DMS153 treated with DMSO at 0.1 percent for 48 hours (cell line): Measurements from ENCODE around the gene LZIC.
"Not testable (repeated sequence)": the region's sequence is repeated elsewhere in the genome, so short reads cannot be mapped to it uniquely, and the experiment has no call there.

Experiments used
- DNase-seq: peaks from one replicate; lab custom pipeline; 2025; ENCODE audit not compliant: unreplicated experiment; lab: John Stamatoyannopoulos, UW

Gene LZIC

GRCh38 chr1:9942939-9943788, at the start of gene LZIC, which contains the start of gene NMNAT1:
LZIC (minus strand) TSS chr1:9943391; CDS start chr1:9936619, 6,772 bp downstream.
NMNAT1 (plus strand) TSS chr1:9943475; CDS start chr1:9972074, 28,599 bp downstream.
- DNase-seq: peak; percentile 91

DNA sequence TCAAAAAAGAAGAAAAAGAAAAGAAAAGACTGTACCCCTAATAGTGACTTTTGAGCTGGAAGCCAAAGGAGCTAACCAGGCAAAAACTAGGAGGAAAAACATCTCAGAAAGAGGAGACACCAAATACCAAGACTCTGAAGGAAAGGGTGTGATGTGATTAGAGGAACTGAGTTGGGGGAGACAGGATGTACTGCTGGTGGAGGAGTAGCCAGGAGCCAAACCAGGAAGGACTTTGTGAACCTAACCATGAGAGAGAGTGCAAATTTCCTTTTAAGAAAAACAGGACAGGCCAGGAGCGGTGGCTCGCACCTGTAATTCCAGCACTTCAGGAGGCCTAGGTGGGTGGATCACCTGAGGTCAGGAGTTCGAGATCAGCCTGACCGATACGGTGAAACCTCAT, 49.7 kb upstream of the LZIC start:
- DNase-seq: no peak

DNA sequence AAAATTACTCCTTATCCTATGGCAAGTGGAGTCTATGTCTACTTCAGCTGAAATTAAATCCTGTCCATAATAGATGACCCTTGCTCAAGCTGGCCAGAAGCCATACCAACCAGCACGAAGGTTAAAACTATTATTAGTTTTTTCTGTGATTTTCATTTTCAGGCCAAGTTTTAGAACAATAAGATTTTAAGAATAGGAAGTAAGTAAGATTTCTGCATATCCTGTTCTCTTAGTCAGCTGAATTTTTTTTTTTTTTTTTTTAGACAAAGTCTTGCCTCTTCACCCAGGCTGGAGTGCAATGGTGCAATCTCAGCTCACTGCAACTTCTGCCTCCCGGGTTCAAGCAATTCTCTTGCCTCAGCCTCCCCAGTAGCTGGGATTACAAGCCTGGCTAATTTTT, 47.8 kb upstream of the LZIC start:
- DNase-seq: no peak

- no peak for DNase-seq
These were observed 46.6 kb upstream of the LZIC start for GRCh38 chr1:9989773-9990172.

GRCh38 chr1:9985001-9985400, 41.8 kb upstream of the LZIC start:
- DNase-seq: peak; percentile 36

DNA sequence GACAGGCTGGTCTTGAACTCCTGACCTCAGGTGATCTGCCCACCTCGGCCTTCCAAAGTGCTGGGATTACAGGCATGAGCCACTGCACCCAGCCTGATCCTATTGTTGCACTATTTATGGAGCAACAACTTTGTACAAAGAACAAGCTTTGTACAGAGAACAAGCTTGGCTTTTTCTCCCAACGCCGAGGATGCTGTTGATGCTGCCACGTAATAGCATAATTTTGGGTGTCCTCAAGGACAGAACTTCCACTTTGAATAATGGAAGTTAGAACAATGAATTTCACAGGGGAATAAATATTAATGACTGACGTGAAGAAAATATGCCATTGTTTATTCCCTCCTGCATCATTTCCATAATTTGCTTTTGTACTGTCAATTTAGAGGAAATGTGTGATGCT, 41.1 kb upstream of the LZIC start:
- DNase-seq: no peak

GRCh38 chr1:9960706-9961562, 17.7 kb upstream of the LZIC start:
- DNase-seq: peak; percentile 86

GRCh38 chr1:9960011-9960410, 16.8 kb upstream of the LZIC start:
- no peak for DNase-seq

DNA sequence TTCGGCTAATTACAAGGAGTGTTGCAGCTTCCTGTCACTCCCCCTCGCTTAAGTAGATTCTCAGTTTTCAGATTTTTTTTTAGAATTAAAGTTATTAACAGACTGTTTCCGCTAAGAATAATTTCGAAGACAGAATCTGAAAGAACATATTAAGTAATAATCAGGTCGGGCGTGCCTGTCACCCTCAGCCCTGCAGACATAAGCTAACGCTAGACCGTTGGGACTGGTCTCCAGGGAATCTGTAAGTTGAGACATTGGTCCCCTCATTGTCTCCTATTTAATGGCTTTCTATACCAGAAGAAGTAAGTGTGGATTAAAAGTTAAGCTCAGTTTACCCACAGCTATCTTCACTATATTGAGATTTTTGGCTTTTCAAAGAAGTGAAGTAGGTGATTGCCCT, 14.5 kb upstream of the LZIC start:
- no peak for DNase-seq

DNA sequence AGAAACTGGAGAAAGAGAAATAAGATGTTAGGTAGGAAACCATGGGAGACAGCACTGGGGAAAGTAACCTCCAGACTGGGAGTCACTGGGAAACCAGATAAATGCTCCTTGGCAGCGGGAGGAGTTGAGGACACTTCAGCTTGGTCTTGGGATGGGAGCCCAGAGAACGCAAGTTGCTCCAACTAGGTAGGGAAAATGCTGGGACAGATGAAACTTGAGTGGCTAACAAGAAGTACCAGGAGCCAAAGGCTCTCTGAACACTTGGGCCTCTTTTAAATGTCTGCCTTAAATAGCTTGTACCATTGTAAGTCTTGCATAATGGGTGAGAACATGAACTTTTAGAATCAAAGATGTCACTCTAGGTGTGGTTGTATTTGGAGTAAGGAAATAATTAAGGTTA, 3.1 kb upstream of the LZIC start:
- DNase-seq: no peak

DNA sequence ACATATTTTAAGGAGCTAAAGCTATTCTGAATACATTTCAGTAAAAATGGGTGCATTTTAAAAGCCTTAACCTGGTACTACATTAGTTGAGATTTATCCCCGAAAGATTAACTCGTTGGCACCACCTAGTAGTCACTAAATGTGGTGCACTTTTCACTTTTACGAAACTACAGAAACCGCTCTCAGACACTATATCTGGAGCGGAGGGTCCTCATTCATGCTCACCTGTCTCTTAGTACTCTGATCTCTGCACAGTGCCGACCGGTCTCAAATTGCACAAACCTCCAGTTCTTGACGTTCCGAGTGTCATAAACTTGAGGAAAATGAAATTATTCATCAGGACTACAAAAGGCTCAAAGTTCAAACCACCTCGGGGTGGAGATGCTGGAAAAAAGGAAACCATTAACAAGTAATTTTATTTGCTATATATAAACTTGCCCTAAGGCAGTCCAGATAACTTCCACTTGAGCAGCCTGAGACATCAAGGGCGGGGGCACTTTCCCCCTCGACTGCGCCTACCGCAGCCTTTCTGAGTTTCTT, 722 bp downstream of the LZIC start:
- DNase-seq: peak; percentile 31

- peak; percentile 37 for DNase-seq
These were observed 13.5 kb downstream of the LZIC start for GRCh38 chr1:9929431-9930385.

DNA sequence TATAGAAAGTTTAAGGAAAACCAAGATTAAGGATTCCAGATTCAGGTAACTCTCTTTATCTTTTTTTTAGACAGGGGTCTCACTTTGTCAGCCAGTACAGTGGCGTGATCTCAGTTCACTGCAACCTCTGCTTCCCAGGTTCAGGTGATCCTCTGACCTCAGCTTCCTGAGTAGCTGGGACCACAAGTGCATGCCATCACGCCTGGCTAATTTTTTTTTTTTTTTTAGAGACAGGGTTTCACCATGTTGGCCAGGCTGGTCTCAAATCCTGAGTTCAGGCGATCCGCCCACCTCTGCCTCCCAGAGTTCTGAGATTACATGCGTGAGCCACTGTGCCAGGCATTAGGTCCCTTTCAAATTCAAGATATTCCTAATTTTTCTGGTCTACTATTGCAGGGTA, 15.9 kb downstream of the LZIC start:
- no peak for DNase-seq

- DNase-seq: no peak
These were observed 20.8 kb downstream of the LZIC start for GRCh38 chr1:9922342-9922741.

- DNase-seq: no peak
These were observed 22.6 kb downstream of the LZIC start for GRCh38 chr1:9920606-9921005.

DNA sequence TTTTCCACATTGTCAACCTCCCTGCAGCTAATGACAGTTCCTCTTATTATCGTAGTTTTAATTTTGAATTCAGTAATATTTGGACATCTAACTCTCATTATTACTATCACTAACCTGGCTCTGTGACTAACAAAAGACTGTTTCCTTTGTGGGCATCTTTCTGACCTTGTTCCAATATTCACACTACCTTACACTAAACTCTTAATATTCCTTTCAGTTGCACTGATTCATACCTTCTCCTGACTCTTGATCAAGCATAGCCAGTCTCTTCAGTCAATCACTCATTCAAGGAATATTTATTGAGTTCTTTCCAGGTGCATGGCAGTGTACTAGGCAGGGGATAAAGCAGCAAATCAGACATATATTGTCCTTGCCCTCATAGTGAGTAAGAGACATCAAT, 25.3 kb downstream of the LZIC start:
- DNase-seq: no peak

DNA sequence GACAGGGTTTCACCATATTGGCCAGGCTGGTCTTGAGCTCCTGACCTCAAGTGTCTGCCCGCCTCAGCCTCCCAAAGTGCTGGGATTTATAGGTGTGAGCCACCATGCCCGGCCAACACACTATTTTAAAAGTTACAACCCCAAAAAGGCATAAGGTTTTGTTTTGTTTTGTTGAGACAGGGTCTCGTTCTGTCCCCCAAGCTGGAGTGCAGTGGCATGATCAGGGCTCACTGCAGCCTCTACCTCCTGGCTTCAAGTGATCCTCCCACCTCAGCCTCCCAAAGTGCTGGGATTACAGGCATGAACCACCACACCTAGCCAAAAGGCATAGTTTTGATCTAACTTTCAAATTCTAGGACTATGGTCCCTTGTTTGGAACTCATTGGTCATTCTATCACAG, 25.7 kb downstream of the LZIC start:
- not testable (repeated sequence) for DNase-seq

- no peak for DNase-seq
These were observed 26.7 kb downstream of the LZIC start for GRCh38 chr1:9916452-9916851.

- no peak for DNase-seq
These were observed 28.6 kb downstream of the LZIC start for GRCh38 chr1:9914610-9914937.

GRCh38 chr1:9912264-9912936, 30.8 kb downstream of the LZIC start:
- no peak for DNase-seq
